NCI-H128 (cell line): ENCODE measurements around the gene DACH1.

Experiments
- DNase-seq: peaks from one replicate; lab custom pipeline; 2025; ENCODE audit not compliant: unreplicated experiment; lab: John Stamatoyannopoulos, UW

The DACH1 gene

GRCh38 chr13:71830736-71831135 is 36.3 kb downstream of the DACH1 start:
- DNase-seq = no peak

DNA sequence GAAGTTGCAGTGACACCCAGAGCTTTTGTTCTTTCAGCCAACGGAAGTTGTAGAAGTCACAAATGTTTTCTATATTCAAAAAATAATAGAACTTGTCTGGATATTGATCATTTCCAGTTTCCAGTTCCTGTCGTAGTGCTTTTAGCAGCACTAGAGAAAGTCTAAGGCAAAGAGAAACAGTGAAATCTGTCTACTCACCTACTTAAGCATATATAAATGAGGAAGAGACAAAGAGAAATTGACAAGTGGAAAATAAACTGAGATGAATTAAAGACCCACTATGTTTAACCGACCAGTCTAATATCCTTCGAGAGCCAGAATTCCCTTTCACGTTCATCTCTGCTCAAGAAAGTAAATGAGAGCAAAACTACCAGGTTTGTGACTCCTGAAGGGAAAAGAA is 36.7 kb downstream of the DACH1 start:
- no peak for DNase-seq

GRCh38 chr13:71829547-71829946 is 37.5 kb downstream of the DACH1 start:
- no peak for DNase-seq

GRCh38 chr13:71828564-71828963 is 38.4 kb downstream of the DACH1 start:
- no peak for DNase-seq

- DNase-seq = no peak
These were observed 38.9 kb downstream of the DACH1 start for GRCh38 chr13:71828117-71828516.

DNA sequence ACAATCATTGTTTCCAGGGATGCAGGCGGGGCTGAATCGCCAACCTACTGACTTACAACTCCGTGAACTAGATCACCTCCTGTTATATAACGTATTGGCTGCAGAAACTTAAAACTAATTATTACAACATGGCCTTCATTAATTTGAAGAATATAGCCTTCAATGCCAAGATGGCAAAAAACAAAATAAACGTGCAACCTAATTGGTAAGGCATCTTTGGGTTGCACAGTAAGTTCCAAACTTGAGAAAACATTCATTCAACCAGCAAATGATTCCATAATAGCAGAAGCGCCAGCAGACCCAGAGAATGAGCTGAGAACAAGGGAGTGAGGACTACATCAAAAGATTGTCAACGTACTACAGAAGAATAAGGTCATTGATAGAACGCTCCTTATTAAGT is 39.8 kb downstream of the DACH1 start:
- no peak for DNase-seq

- no peak for DNase-seq
These were observed 46.3 kb downstream of the DACH1 start for GRCh38 chr13:71820699-71821098.

- DNase-seq = no peak
These were observed 49.7 kb downstream of the DACH1 start for GRCh38 chr13:71817335-71817734.

DNA sequence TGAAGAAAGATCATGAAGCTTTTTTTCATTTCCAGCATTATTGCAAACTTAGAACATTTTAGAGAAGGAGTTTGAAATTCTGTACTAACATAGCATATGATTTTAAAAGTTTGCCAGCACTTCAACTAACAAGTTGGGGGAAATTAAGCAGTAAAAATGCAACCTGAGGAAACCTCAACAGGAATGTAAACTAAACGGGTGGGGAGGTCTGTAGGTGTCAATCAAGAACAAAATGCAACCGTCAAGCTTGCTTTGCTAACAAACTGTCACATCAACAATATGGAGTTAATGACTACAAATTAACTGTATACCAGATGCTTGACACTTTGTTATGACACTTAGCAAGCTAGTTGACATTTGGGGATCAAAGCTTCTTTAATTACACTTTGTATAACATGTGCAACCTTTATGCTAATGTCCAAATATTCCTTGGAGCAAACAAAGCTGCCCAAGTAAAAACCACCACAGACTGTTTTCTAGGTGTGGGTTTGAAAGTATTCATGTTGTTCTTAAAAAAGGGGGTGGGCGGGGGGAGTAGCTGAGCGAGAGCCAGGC is 52.1 kb downstream of the DACH1 start:
- DNase-seq = no peak

DNA sequence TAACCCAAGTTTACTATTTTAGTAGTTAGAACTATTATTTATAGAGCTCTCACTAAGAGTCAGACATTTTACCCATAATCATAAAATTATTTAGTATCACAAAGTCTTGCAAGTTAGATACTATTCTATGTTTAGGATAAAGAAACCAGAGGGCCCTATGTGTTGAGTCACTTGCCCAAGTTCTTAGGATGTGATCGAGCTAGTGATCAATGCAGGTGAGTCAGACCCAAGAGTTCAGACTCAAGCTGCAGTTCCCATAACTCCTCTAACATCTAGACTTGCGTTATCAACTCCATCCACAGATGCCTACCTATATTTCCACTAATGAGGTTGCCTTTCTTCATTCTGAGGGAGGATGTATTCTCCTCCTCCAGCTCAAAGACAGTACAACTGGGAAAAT is 53.8 kb downstream of the DACH1 start:
- DNase-seq = no peak

GRCh38 chr13:71811344-71811743 is 55.7 kb downstream of the DACH1 start:
- no peak for DNase-seq

DNA sequence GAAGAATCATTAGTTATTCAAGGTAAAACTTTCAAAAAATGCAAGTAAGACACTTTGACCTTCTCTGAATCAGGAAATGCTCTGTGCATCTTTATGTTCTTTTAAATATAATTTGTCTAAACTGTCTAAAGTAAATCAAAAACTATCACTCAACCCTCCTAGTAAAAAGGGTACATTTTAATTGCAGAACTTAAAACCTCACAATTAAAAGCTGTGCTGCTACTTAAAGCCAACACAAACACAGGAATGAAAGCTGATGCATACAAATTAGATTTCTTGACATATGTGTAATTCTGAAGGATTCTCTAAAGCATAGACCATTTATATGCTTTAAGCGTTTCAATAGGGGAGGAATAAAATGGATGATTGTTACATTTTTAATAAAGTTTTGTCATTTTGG is 58.3 kb downstream of the DACH1 start:
- DNase-seq = no peak

DNA sequence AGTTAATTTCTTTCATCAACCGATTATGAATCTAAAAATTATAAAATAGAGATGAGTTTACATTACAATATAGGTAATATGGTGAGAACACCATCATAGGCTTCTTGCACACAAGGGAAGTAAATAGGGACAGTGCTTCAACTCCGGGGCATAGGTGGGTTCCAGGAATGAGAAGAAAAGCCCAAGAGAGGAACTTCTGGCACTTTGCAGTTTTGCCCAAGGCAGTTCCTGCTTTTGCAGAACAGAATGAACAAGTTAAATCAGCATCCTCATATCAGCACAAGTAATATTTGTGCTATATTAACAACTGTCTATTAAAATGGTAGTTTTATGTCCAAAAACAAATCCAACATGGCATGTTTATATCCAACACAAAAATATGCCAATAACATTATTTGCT is 60.1 kb downstream of the DACH1 start:
- no peak for DNase-seq

GRCh38 chr13:71803066-71803465 is 63.9 kb downstream of the DACH1 start:
- DNase-seq = no peak

DNA sequence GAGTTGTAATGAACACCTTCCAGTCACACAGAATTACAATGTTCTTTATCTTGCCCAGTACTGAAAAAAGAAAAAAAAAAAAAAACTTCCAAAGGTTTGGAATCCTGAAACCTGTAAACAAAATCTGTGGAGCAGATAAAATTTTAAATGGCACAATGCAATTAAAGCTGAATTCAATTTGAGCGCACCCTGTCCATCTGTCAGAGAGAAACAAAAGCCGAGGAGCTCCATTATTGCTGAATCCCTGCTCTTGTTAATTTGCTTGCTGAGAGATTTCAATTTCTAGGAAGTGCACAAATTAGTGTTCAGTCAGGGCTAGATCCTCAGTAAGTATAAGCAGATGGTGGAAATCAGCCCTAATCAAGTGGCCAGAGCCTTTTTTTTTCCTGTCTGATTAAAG is 65.2 kb downstream of the DACH1 start:
- DNase-seq = peak; percentile 49

DNA sequence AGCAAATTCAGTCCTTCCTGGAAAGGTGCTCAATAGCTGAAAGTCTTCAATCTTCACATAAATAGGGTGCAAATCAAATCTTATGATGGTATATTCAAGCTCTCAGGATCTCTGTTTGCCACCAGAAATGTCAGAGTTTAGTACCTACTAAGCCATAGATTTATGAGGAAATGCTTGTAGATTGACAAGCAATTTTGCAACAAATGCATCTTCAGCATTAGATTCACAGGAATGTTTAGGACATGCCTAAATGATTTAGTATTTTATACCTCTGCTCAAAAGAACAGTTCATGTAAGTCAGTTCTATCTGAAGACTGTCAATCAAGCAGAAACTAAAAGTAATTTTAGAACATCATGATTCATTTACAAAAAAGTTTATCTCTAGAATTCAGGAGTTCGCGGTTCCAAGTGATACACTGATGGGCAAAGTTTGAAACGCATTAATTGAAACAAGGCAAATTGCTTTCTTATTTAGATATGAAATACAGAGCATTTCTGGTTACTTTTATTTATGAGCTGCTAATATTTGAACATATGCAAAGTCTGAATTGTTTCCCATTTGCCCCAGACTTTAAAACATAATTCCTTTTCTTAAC is 65.7 kb downstream of the DACH1 start:
- no peak for DNase-seq

DNA sequence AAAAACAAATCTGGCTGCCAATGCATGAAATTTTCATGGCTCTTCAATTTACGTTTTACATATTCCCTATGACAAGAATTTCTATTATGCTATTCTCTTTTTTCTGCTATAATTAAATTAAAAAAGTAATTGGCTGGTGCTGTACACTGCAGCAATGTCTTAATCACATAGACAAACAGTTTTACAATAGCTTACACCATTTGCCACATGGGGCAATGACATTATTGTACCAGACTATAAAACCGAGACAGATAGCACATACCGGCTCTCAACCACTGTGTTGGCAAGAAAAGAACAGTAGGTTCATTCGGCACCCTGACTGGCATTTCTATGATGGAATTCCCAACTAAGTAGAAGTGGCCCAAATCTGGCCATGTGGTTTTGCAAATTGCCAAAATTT is 67.7 kb downstream of the DACH1 start:
- no peak for DNase-seq

GRCh38 chr13:71798707-71799106 is 68.3 kb downstream of the DACH1 start:
- no peak for DNase-seq

- DNase-seq = no peak
These were observed 69.5 kb downstream of the DACH1 start for GRCh38 chr13:71797517-71797916.

DNA sequence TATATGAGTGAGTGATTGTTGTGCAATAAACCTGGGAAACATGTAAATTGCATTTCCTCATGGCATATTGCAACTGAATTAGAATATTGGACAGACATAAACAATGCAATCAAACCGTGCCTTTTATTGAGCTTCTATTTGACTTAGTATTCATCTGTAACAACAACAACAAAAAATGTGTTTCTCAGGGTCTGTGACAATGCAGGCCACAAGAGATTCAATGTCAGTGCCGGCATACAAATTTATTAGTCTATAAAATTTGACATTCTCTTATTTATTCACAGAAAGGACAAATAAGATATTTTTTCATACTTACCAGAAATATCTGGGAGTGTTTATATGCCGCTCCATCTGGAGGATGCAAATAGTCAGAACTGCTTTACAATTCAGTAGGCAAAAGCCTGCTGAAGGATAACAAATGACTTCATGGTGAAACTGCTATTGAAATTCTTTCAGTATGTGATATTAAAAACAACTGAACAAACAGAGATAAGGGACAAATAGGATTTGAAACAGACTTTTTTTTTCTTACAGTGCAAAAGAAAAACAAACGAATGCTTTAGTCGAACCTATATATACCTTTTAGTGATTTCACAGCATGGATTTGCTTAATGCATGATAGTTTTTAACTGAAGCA is 77.2 kb downstream of the DACH1 start:
- no peak for DNase-seq

GRCh38 chr13:71789037-71789436 is 78.0 kb downstream of the DACH1 start:
- DNase-seq = no peak

DNA sequence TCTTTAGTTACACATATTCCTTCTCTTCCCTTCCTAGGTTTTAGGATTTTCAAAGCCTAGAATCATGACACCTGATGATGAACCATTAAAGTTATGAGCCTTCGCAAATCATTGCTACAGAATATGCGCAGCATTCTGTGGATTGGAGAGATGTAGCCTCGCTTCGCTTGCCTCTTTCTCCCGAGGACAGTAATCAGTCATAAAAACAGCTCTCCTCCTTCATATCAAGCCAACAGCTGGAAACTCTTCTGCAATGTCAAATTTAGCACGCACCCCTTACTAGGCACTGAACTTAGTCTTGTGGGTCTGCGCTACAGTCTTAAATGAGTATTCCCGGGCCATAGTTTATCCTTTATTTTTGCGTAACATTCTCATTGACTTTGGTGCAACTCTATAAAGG is 79.6 kb downstream of the DACH1 start:
- DNase-seq = no peak

- no peak for DNase-seq
These were observed 80.1 kb downstream of the DACH1 start for GRCh38 chr13:71786875-71787274.
